ENCODE results near the gene HOXD3.

Gene HOXD3

GRCh38 chr2:176172007-176172894 lies 15.1 kb downstream of the HOXD3 start:
- ATAC-seq (replicated peaks) (no peak), DNase-seq (no peak)
- H3K9me3 Mint-ChIP-seq = no peaks in the 10 kb centered on the region
- peaks cover 0 to 7% of the 10 kb centered on the region in 2 donors for H3K4me1 Mint-ChIP-seq (ENCODE audit: low read depth in 2 of 2)
- H3K27me3 Mint-ChIP-seq = peaks cover 87 to 100% of the 10 kb centered on the region in 2 donors
- no peak overlapping the region for H3K27ac Mint-ChIP-seq
- H3K36me3 Mint-ChIP-seq (ENCODE audit: insufficient read depth) = no peaks in the 10 kb centered on the region
- peak overlapping the region in 1 of 2 donors; percentile 26 for H3K4me3 Mint-ChIP-seq

- H3K9me3 Mint-ChIP-seq = no peaks in the 10 kb centered on the region
- no peak overlapping the region for H3K4me3 Mint-ChIP-seq
- no peak overlapping the region for H3K27ac Mint-ChIP-seq
- peaks cover 0 to 8% of the 10 kb centered on the region in 2 donors for H3K4me1 Mint-ChIP-seq (ENCODE audit: low read depth in 2 of 2)
- ATAC-seq (replicated peaks) (no peak), DNase-seq (no peak)
- no peaks in the 10 kb centered on the region for H3K36me3 Mint-ChIP-seq (ENCODE audit: insufficient read depth)
- H3K27me3 Mint-ChIP-seq = peaks cover 87 to 100% of the 10 kb centered on the region in 2 donors
Observed at GRCh38 chr2:176172895-176173566, 15.9 kb downstream of the HOXD3 start.

- DNase-seq = no peak
- peaks cover 0 to 8% of the 10 kb centered on the region in 2 donors for H3K4me1 Mint-ChIP-seq (ENCODE audit: low read depth in 2 of 2)
- no peak overlapping the region for H3K27ac Mint-ChIP-seq
- H3K9me3 Mint-ChIP-seq = no peaks in the 10 kb centered on the region
- H3K36me3 Mint-ChIP-seq (ENCODE audit: insufficient read depth) = peaks cover 2% of the 10 kb centered on the region
- peaks cover 91 to 100% of the 10 kb centered on the region in 2 donors for H3K27me3 Mint-ChIP-seq
- ATAC-seq (replicated peaks) = no peak
- no peak overlapping the region for H3K4me3 Mint-ChIP-seq
Observed at GRCh38 chr2:176173567-176174381, 16.7 kb downstream of the HOXD3 start.

GRCh38 chr2:176174382-176174823 lies 17.3 kb downstream of the HOXD3 start:
- Mint-ChIP-seq H3K27ac (no peak overlapping the region), H3K4me1 (ENCODE audit: low read depth in 2 of 2) (peaks cover 0 to 8% of the 10 kb centered on the region in 2 donors), H3K9me3 (no peaks in the 10 kb centered on the region), H3K4me3 (no peak overlapping the region), H3K27me3 (peaks cover 94 to 100% of the 10 kb centered on the region in 2 donors), H3K36me3 (ENCODE audit: insufficient read depth) (peaks cover 2% of the 10 kb centered on the region)
- no peak for DNase-seq
- no peak for ATAC-seq (replicated peaks)

GRCh38 chr2:176174824-176175708 lies 18.0 kb downstream of the HOXD3 start:
- Mint-ChIP-seq H3K27ac (no peak overlapping the region), H3K4me3 (no peak overlapping the region), H3K9me3 (no peaks in the 10 kb centered on the region), H3K27me3 (peaks cover 94 to 100% of the 10 kb centered on the region in 2 donors), H3K36me3 (ENCODE audit: insufficient read depth) (peaks cover 2% of the 10 kb centered on the region), H3K4me1 (ENCODE audit: low read depth in 2 of 2) (peaks cover 0 to 8% of the 10 kb centered on the region in 2 donors)
- ATAC-seq (replicated peaks) = no peak
- DNase-seq = no peak

- H3K4me3 Mint-ChIP-seq = no peak overlapping the region
- peaks cover 2% of the 10 kb centered on the region for H3K36me3 Mint-ChIP-seq (ENCODE audit: insufficient read depth)
- H3K27me3 Mint-ChIP-seq = peaks cover 94 to 100% of the 10 kb centered on the region in 2 donors
- no peak overlapping the region for H3K27ac Mint-ChIP-seq
- no peaks in the 10 kb centered on the region for H3K9me3 Mint-ChIP-seq
- H3K4me1 Mint-ChIP-seq (ENCODE audit: low read depth in 2 of 2) = peaks cover 0 to 8% of the 10 kb centered on the region in 2 donors
- DNase-seq = no peak
- no peak for ATAC-seq (replicated peaks)
Observed at GRCh38 chr2:176175709-176176607, 18.9 kb downstream of the HOXD3 start.

GRCh38 chr2:176177580-176178037 lies 20.5 kb downstream of the HOXD3 start:
- Mint-ChIP-seq H3K4me3 (peak overlapping the region in 1 of 2 donors; percentile 19), H3K4me1 (ENCODE audit: low read depth in 2 of 2) (peaks cover 0 to 6% of the 10 kb centered on the region in 2 donors), H3K9me3 (no peaks in the 10 kb centered on the region), H3K36me3 (ENCODE audit: insufficient read depth) (peaks cover 2% of the 10 kb centered on the region), H3K27ac (no peak overlapping the region), H3K27me3 (peaks cover 84 to 97% of the 10 kb centered on the region in 2 donors)
- DNase-seq (no peak), ATAC-seq (replicated peaks) (no peak)

GRCh38 chr2:176178038-176178756 lies 21.1 kb downstream of the HOXD3 start:
- ATAC-seq (replicated peaks) = no peak
- Mint-ChIP-seq H3K4me3 (peak overlapping the region in 1 of 2 donors; percentile 19), H3K9me3 (no peaks in the 10 kb centered on the region), H3K36me3 (ENCODE audit: insufficient read depth) (peaks cover 2% of the 10 kb centered on the region), H3K27ac (no peak overlapping the region), H3K27me3 (peaks cover 84 to 97% of the 10 kb centered on the region in 2 donors), H3K4me1 (ENCODE audit: low read depth in 2 of 2) (peaks cover 0 to 6% of the 10 kb centered on the region in 2 donors)
- DNase-seq = no peak

GRCh38 chr2:176178757-176179295 lies 21.7 kb downstream of the HOXD3 start:
- peaks cover 2% of the 10 kb centered on the region for H3K36me3 Mint-ChIP-seq (ENCODE audit: insufficient read depth)
- H3K27ac Mint-ChIP-seq = no peak overlapping the region
- no peaks in the 10 kb centered on the region for H3K9me3 Mint-ChIP-seq
- H3K4me3 Mint-ChIP-seq = no peak overlapping the region
- no peak for DNase-seq
- peaks cover 84 to 97% of the 10 kb centered on the region in 2 donors for H3K27me3 Mint-ChIP-seq
- peaks cover 0 to 6% of the 10 kb centered on the region in 2 donors for H3K4me1 Mint-ChIP-seq (ENCODE audit: low read depth in 2 of 2)
- no peak for ATAC-seq (replicated peaks)

GRCh38 chr2:176181551-176181950 lies 24.4 kb downstream of the HOXD3 start:
- H3K4me3 Mint-ChIP-seq = no peak overlapping the region
- H3K36me3 Mint-ChIP-seq (ENCODE audit: insufficient read depth) = peaks cover 2% of the 10 kb centered on the region
- H3K4me1 Mint-ChIP-seq (ENCODE audit: low read depth in 2 of 2) = peaks cover 0 to 1% of the 10 kb centered on the region in 2 donors
- H3K27me3 Mint-ChIP-seq = peaks cover 77 to 97% of the 10 kb centered on the region in 2 donors
- ATAC-seq (replicated peaks) = no peak
- no peaks in the 10 kb centered on the region for H3K9me3 Mint-ChIP-seq
- no peak overlapping the region for H3K27ac Mint-ChIP-seq
- DNase-seq = no peak

- Mint-ChIP-seq H3K4me3 (no peak overlapping the region), H3K27me3 (peaks cover 75 to 97% of the 10 kb centered on the region in 2 donors), H3K4me1 (ENCODE audit: low read depth in 2 of 2) (peaks cover 5 to 6% of the 10 kb centered on the region in 2 donors), H3K36me3 (ENCODE audit: insufficient read depth) (peaks cover 4% of the 10 kb centered on the region), H3K27ac (no peak overlapping the region), H3K9me3 (no peaks in the 10 kb centered on the region)
- ATAC-seq (replicated peaks) (no peak), DNase-seq (no peak)
Observed at GRCh38 chr2:176182671-176183070, 25.6 kb downstream of the HOXD3 start.
